Esophagus muscularis mucosa (tissue), 4 donors: ENCODE results near the gene TPTE. TPM values are rescaled to one million over a fixed set of nuclear protein-coding genes. Genes with fewer than 3 reads are reported as not detected.
"Not testable (repeated sequence)": the region's sequence is repeated elsewhere in the genome, so short reads cannot be mapped to it uniquely, and the experiment has no call there.

Experiments
- DNase-seq: peaks from one replicate; pipeline ENCODE4 v3.0.0-alpha.2; 2017; ENCODE audit errors: extremely low spot score
- H3K27ac ChIP-seq, 4 donors: fragments of 200-600 bp; sonication (generic); replicated peaks in 1 of 4; 1 replicate in 3 of 4; 2 replicates in 1 of 4; pipeline ENCODE4 v1.5.1; 2016 to 2019; ENCODE audit warnings: mild to moderate bottlenecking in 1 of 4
- H3K27me3 ChIP-seq, 4 donors: fragments of 200-600 bp; sonication (generic); one replicate each; pipeline versions ENCODE4 v1.5.1 to v1.6.0; 2016 to 2019
- H3K36me3 ChIP-seq, 4 donors: fragments of 200-600 bp; sonication (generic); one replicate each; pipeline ENCODE4 v1.5.1; 2016 to 2019
- H3K4me1 ChIP-seq, 4 donors: fragments of 200-600 bp; sonication (generic); one replicate each; pipeline ENCODE4 v1.5.1; 2016 to 2019
- H3K4me3 ChIP-seq, 4 donors: fragments of 200-600 bp; sonication (generic); 1 replicate in 2 of 4; 2 replicates in 2 of 4; pipeline ENCODE4 v1.5.1; 2016 to 2019; ENCODE audit warnings: mild to moderate bottlenecking in 4 of 4, moderate library complexity in 1 of 4
- H3K9me3 ChIP-seq, 4 donors: fragments of 200-600 bp; sonication (generic); 1 replicate in 3 of 4; 2 replicates in 1 of 4; pipeline ENCODE4 v1.5.1; 2016 to 2019
- CTCF ChIP-seq, 3 experiments: fragments of 200-600 bp in 2 of 3; fragments of 450-650 bp in 1 of 3; sonication (generic) in 2 of 3; IDR thresholded peaks; one replicate each; pipeline ENCODE4 v1.5.1; 2017 to 2019; ENCODE audit warnings: antibody characterized with exemption in 3 of 3, mild to moderate bottlenecking in 2 of 3, moderate library complexity in 1 of 3
- EP300 ChIP-seq: sonication (generic); formaldehyde crosslinking; IDR thresholded peaks from one replicate; pipeline ENCODE4 v1.6.1; 2017; ENCODE audit warnings: antibody characterized with exemption
- POLR2A ChIP-seq: fragments of 450-650 bp; IDR thresholded peaks from one replicate; pipeline ENCODE4 v1.6.1; 2017; ENCODE audit warnings: antibody characterized with exemption, moderate library complexity, mild to moderate bottlenecking, low read depth
- POLR2AphosphoS5 ChIP-seq, 2 donors: sonication (generic); formaldehyde crosslinking; IDR thresholded peaks; one replicate each; pipeline ENCODE4 v1.6.1; 2017; ENCODE audit warnings: antibody characterized with exemption in 2 of 2
- WGBS: methylation state at CpG from one replicate; pipeline ENCODE4 v1.1.5; 2018; 5-methylcytosine and 5-hydroxymethylcytosine counted together
- intact Hi-C: fragments of 100-400 bp; cut with DNase I; formaldehyde crosslinking; loops from one replicate; pipeline ENCODE4 v1.15.1; 2023
- total RNA-seq, 4 donors: library from RNA; depleted of rRNA; stranded (reverse); fragments of >200 nt; gene quantifications; one replicate each; pipeline versions ENCODE4 v1.1.0 to v1.2.1, GENCODE V29; 2016

The TPTE gene
- total RNA-seq, 4 donors from 2014 or later: not detected

GRCh38 chr21:10539956-10540355 is 18.6 kb downstream of the TPTE start:
- peaks cover 0 to 3% (median 2%) of the 10 kb centered on the region in 4 donors for H3K9me3 ChIP-seq
- TF ChIP-seq POLR2A (no peak), EP300 (no peak), CTCF (IDR thresholded peaks at IDR 0.05) (no peak), POLR2AphosphoS5 (IDR thresholded peaks at IDR 0.05) (no peak)
- no peaks in the 10 kb centered on the region for H3K36me3 ChIP-seq
- DNase-seq: no peak
- no peak overlapping the region for H3K27ac ChIP-seq
- intact Hi-C loops: no loop called here
- no peaks in the 10 kb centered on the region for H3K27me3 ChIP-seq
- WGBS: 66% methylated on average over 3 of the region's 3 CpGs
- H3K4me3 ChIP-seq: no peak overlapping the region
- H3K4me1 ChIP-seq: no peaks in the 10 kb centered on the region

GRCh38 chr21:10544376-10544775 is 23.0 kb downstream of the TPTE start:
- H3K27ac ChIP-seq, intact Hi-C loops, H3K27me3 ChIP-seq, H3K36me3 ChIP-seq, H3K4me3 ChIP-seq, H3K4me1 ChIP-seq, DNase-seq: not testable (repeated sequence)
- 75% methylated on average over 9 of the region's 9 CpGs for WGBS
- H3K9me3 ChIP-seq: peaks cover 0 to 12% (median 10%) of the 10 kb centered on the region in 4 donors

GRCh38 chr21:10547868-10548267 is 26.5 kb downstream of the TPTE start:
- H3K27me3 ChIP-seq, H3K4me3 ChIP-seq, H3K36me3 ChIP-seq, H3K4me1 ChIP-seq, DNase-seq, H3K27ac ChIP-seq, intact Hi-C loops: not testable (repeated sequence)
- WGBS: 51% methylated on average over 2 of the region's 4 CpGs
- peaks cover 0 to 19% (median 12%) of the 10 kb centered on the region in 4 donors for H3K9me3 ChIP-seq

GRCh38 chr21:10548331-10548954 is 27.1 kb downstream of the TPTE start:
- H3K27me3 ChIP-seq, H3K27ac ChIP-seq, intact Hi-C loops, DNase-seq, H3K4me1 ChIP-seq, H3K4me3 ChIP-seq, H3K36me3 ChIP-seq: not testable (repeated sequence)
- no CpG with 5 or more reads among the region's 2 CpGs for WGBS
- H3K9me3 ChIP-seq: peaks cover 0 to 19% (median 12%) of the 10 kb centered on the region in 4 donors

- H3K9me3 ChIP-seq: peaks cover 0 to 47% (median 42%) of the 10 kb centered on the region in 4 donors
- H3K27ac ChIP-seq, H3K36me3 ChIP-seq, H3K4me3 ChIP-seq, H3K4me1 ChIP-seq, H3K27me3 ChIP-seq, intact Hi-C loops, DNase-seq: not testable (repeated sequence)
- 52% methylated on average over 2 of the region's 2 CpGs for WGBS
These were observed 49.4 kb downstream of the TPTE start for GRCh38 chr21:10570803-10571202.

GRCh38 chr21:10574531-10575310 is 53.3 kb downstream of the TPTE start:
- WGBS: 67% methylated on average over 16 of the region's 16 CpGs
- intact Hi-C loops, DNase-seq, H3K27ac ChIP-seq, H3K27me3 ChIP-seq, H3K4me3 ChIP-seq, H3K36me3 ChIP-seq, H3K4me1 ChIP-seq: not testable (repeated sequence)
- peaks cover 0 to 47% (median 45%) of the 10 kb centered on the region in 4 donors for H3K9me3 ChIP-seq

- intact Hi-C loops: no loop called here
- Histone ChIP-seq H3K36me3 (no peaks in the 10 kb centered on the region), H3K27me3 (no peaks in the 10 kb centered on the region), H3K4me1 (no peaks in the 10 kb centered on the region), H3K9me3 (peaks cover 0 to 47% (median 45%) of the 10 kb centered on the region in 4 donors), H3K27ac (no peak overlapping the region), H3K4me3 (no peak overlapping the region)
- 59% methylated on average over 2 of the region's 2 CpGs for WGBS
- no peak for TF ChIP-seq EP300
- TF ChIP-seq POLR2A: no peak
- no peak for TF ChIP-seq POLR2AphosphoS5 (IDR thresholded peaks at IDR 0.05)
- TF ChIP-seq CTCF (IDR thresholded peaks at IDR 0.05): no peak
- no peak for DNase-seq
These were observed 53.9 kb downstream of the TPTE start for GRCh38 chr21:10575311-10575667.

- intact Hi-C loops, DNase-seq, H3K4me3 ChIP-seq, H3K27me3 ChIP-seq, H3K36me3 ChIP-seq, H3K27ac ChIP-seq, H3K4me1 ChIP-seq: not testable (repeated sequence)
- H3K9me3 ChIP-seq: peaks cover 0 to 21% (median 17%) of the 10 kb centered on the region in 4 donors
These were observed 57.5 kb downstream of the TPTE start for GRCh38 chr21:10578910-10579309.

GRCh38 chr21:10589115-10589514 is 67.7 kb downstream of the TPTE start:
- intact Hi-C loops, H3K36me3 ChIP-seq, H3K4me1 ChIP-seq, DNase-seq, H3K4me3 ChIP-seq, H3K27ac ChIP-seq, H3K27me3 ChIP-seq: not testable (repeated sequence)
- 0% methylated on average over 1 of the region's 1 CpG for WGBS
- peaks cover 0 to 16% (median 9%) of the 10 kb centered on the region in 4 donors for H3K9me3 ChIP-seq

GRCh38 chr21:10607074-10607473 is 85.7 kb downstream of the TPTE start:
- H3K36me3 ChIP-seq, H3K27me3 ChIP-seq, H3K4me1 ChIP-seq, intact Hi-C loops, H3K4me3 ChIP-seq, DNase-seq, H3K27ac ChIP-seq: not testable (repeated sequence)
- peaks cover 0 to 19% (median 8%) of the 10 kb centered on the region in 4 donors for H3K9me3 ChIP-seq
- 64% methylated on average over 7 of the region's 7 CpGs for WGBS
